Astrocyte (in vitro differentiated cells and primary cell): Measurements from ENCODE around the gene MTX3. TPM values are rescaled to one million over a fixed set of nuclear protein-coding genes. Genes with fewer than 3 reads are reported as not detected.

Source experiments
- DNase-seq: peaks from one replicate; pipeline ENCODE4 v3.0.0-alpha.2; 2010; ENCODE audit warnings: low read depth
- FAIRE-seq: peaks from 2 replicates; lab custom pipeline; 2011; peaks lifted over from hg19 to GRCh38; lab: Jason Lieb, UNC
- H2AFZ ChIP-seq: 2 replicates; pipeline ENCODE4 v1.6.0; 2012; ENCODE audit warnings: low read depth, low read length, inconsistent platforms
- H3K27ac ChIP-seq: 2 replicates; pipeline ENCODE4 v1.5.1; 2011; ENCODE audit warnings: low read depth, low read length, inconsistent platforms
- H3K27me3 ChIP-seq: 2 replicates; pipeline ENCODE4 v1.6.0; 2011; ENCODE audit warnings: low read length, inconsistent platforms; ENCODE audit not compliant: insufficient read depth
- H3K36me3 ChIP-seq: 2 replicates; pipeline ENCODE4 v1.5.1; 2011; ENCODE audit warnings: low read length, inconsistent platforms; ENCODE audit not compliant: insufficient read depth
- H3K4me1 ChIP-seq: 2 replicates; pipeline ENCODE4 v1.5.1; 2011; ENCODE audit warnings: low read length, inconsistent platforms; ENCODE audit not compliant: insufficient read depth
- H3K4me2 ChIP-seq: 2 replicates; pipeline ENCODE4 v1.6.0; 2012; ENCODE audit warnings: low read length, inconsistent platforms
- H3K4me3 ChIP-seq: 2 replicates; pipeline ENCODE4 v1.5.1; 2011; ENCODE audit warnings: low read depth, mild to moderate bottlenecking, low read length, inconsistent platforms; ENCODE audit not compliant: insufficient read depth
- H3K79me2 ChIP-seq: 2 replicates; pipeline ENCODE4 v1.6.0; 2012; ENCODE audit warnings: mild to moderate bottlenecking, low read length, inconsistent platforms; ENCODE audit not compliant: insufficient read depth
- H3K9ac ChIP-seq: 2 replicates; pipeline ENCODE4 v1.6.0; 2012; ENCODE audit warnings: mild to moderate bottlenecking, low read length, inconsistent platforms
- H3K9me3 ChIP-seq: 2 replicates; pipeline ENCODE4 v1.5.1; 2012; ENCODE audit warnings: low read depth, mild to moderate bottlenecking, low read length, inconsistent platforms; ENCODE audit not compliant: insufficient read depth
- H4K20me1 ChIP-seq: 2 replicates; pipeline ENCODE4 v1.6.0; 2012; ENCODE audit warnings: low read length, inconsistent platforms; ENCODE audit not compliant: insufficient read depth
- H3K27ac Mint-ChIP-seq: one replicate; pipeline ENCODE4 v1.8.0; 2021; ENCODE audit warnings: mild to moderate bottlenecking, mixed read lengths; ENCODE audit not compliant: unreplicated experiment
- H3K27me3 Mint-ChIP-seq: one replicate; pipeline ENCODE4 v1.8.0; 2021; ENCODE audit warnings: low read depth, mixed read lengths; ENCODE audit not compliant: unreplicated experiment
- H3K36me3 Mint-ChIP-seq: one replicate; pipeline ENCODE4 v1.8.0; 2021; ENCODE audit warnings: low read depth, mixed read lengths; ENCODE audit not compliant: unreplicated experiment
- H3K4me1 Mint-ChIP-seq: one replicate; pipeline ENCODE4 v1.8.0; 2021; ENCODE audit warnings: low read depth, mixed read lengths; ENCODE audit not compliant: unreplicated experiment
- H3K4me3 Mint-ChIP-seq: one replicate; pipeline ENCODE4 v1.8.0; 2021; ENCODE audit warnings: mild to moderate bottlenecking, moderate library complexity, mixed read lengths; ENCODE audit not compliant: unreplicated experiment
- H3K9me3 Mint-ChIP-seq: one replicate; pipeline ENCODE4 v1.8.0; 2021; ENCODE audit warnings: mild to moderate bottlenecking, mixed read lengths; ENCODE audit not compliant: unreplicated experiment
- CTCF ChIP-seq: IDR thresholded peaks from 2 replicates; pipeline ENCODE4 v1.5.1; 2011; ENCODE audit warnings: low read depth, mild to moderate bottlenecking, inconsistent platforms, low read length, moderate library complexity; ENCODE audit not compliant: insufficient read depth
- EZH2 ChIP-seq: IDR thresholded peaks from 2 replicates; pipeline ENCODE4 v1.6.1; 2012; ENCODE audit warnings: mild to moderate bottlenecking, low read length, inconsistent platforms; ENCODE audit not compliant: insufficient read depth
- total RNA-seq: library from RNA; stranded (reverse); gene quantifications from 2 replicates; pipeline ENCODE4 v1.2.1, GENCODE V29; 2021

Gene MTX3
- total RNA-seq, 1 donor from 2014 or later, result 14.0 TPM

- Histone ChIP-seq H3K27ac (no peak overlapping the region), H3K4me1 (peaks cover 15% of the 10 kb centered on the region), H3K4me3 (no peak overlapping the region), H3K9me3 (no peaks in the 10 kb centered on the region), H3K27me3 (no peaks in the 10 kb centered on the region), H2AFZ (no peak overlapping the region), H4K20me1 (no peaks in the 10 kb centered on the region), H3K4me2 (no peak overlapping the region), H3K36me3 (peaks cover 6% of the 10 kb centered on the region), H3K79me2 (no peaks in the 10 kb centered on the region), H3K9ac (no peak overlapping the region)
- no peak overlapping the region for H3K4me3 Mint-ChIP-seq
- H3K27me3 Mint-ChIP-seq, result no peaks in the 10 kb centered on the region
- no peak for DNase-seq
- H3K27ac Mint-ChIP-seq, result no peak overlapping the region
- no peak for TF ChIP-seq EZH2
- no peak for TF ChIP-seq CTCF
- no peaks in the 10 kb centered on the region for H3K9me3 Mint-ChIP-seq
- H3K36me3 Mint-ChIP-seq, result peaks cover 3% of the 10 kb centered on the region
- peaks cover 32% of the 10 kb centered on the region for H3K4me1 Mint-ChIP-seq
- no peak for FAIRE-seq
Observed at GRCh38 chr5:79973511-79973910, 17.6 kb downstream of the MTX3 start.

- Histone ChIP-seq H3K4me2 (peak overlapping the region; percentile 29), H3K4me1 (peaks cover 15% of the 10 kb centered on the region), H3K27ac (no peak overlapping the region), H3K79me2 (no peaks in the 10 kb centered on the region), H3K27me3 (no peaks in the 10 kb centered on the region), H2AFZ (no peak overlapping the region), H4K20me1 (no peaks in the 10 kb centered on the region), H3K9ac (no peak overlapping the region), H3K36me3 (no peaks in the 10 kb centered on the region), H3K9me3 (no peaks in the 10 kb centered on the region), H3K4me3 (no peak overlapping the region)
- H3K4me1 Mint-ChIP-seq, result peaks cover 32% of the 10 kb centered on the region
- H3K27me3 Mint-ChIP-seq, result no peaks in the 10 kb centered on the region
- H3K36me3 Mint-ChIP-seq, result no peaks in the 10 kb centered on the region
- FAIRE-seq (peak; percentile 68), DNase-seq (peak; percentile 74)
- no peak for TF ChIP-seq EZH2
- no peak for TF ChIP-seq CTCF
- H3K4me3 Mint-ChIP-seq, result no peak overlapping the region
- H3K27ac Mint-ChIP-seq, result no peak overlapping the region
- no peaks in the 10 kb centered on the region for H3K9me3 Mint-ChIP-seq
Observed at GRCh38 chr5:79971156-79971555, 19.9 kb downstream of the MTX3 start.

- H3K36me3 Mint-ChIP-seq, result no peaks in the 10 kb centered on the region
- Histone ChIP-seq H3K79me2 (no peaks in the 10 kb centered on the region), H3K27ac (no peak overlapping the region), H4K20me1 (no peaks in the 10 kb centered on the region), H3K4me3 (no peak overlapping the region), H3K9ac (no peak overlapping the region), H2AFZ (no peak overlapping the region), H3K27me3 (no peaks in the 10 kb centered on the region), H3K36me3 (no peaks in the 10 kb centered on the region), H3K4me1 (peaks cover 18% of the 10 kb centered on the region), H3K9me3 (no peaks in the 10 kb centered on the region), H3K4me2 (no peak overlapping the region)
- no peak overlapping the region for H3K4me3 Mint-ChIP-seq
- H3K4me1 Mint-ChIP-seq, result peaks cover 14% of the 10 kb centered on the region
- TF ChIP-seq CTCF, result no peak
- TF ChIP-seq EZH2, result no peak
- no peaks in the 10 kb centered on the region for H3K9me3 Mint-ChIP-seq
- no peak overlapping the region for H3K27ac Mint-ChIP-seq
- H3K27me3 Mint-ChIP-seq, result no peaks in the 10 kb centered on the region
- no peak for DNase-seq
- FAIRE-seq, result no peak
Observed at GRCh38 chr5:79966448-79966847, 24.6 kb downstream of the MTX3 start.
